ENCODE data around the gene ZNF488. TPM values are rescaled to one million over a fixed set of nuclear protein-coding genes. Genes with fewer than 3 reads are reported as not detected.
A peak's percentile ranks its signal among the peaks of the same experiment; 100 is the strongest.

The ZNF488 gene
- total RNA-seq, 4 donors from 2014 or later, result 0.21 TPM; not detected in 2

DNA sequence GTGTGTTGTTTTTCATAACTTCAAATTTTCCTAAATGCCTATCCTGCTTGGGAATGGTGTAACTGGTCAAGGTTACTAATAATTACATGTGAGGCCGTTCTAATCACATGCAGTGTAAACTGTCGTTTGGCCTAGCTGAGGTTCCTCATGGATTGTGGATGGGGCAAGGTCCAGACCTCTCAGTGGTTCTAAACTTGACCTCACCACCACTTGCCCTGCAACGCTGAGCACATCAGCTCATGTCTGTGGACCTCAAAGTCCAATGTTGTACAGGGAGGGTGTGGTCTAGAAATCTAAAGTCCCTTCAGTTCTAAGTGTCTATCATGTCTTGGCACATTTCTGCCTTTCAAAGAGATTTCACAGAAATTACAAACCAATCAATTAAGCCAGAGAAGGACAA lies 20.3 kb downstream of the ZNF488 start:
- Histone ChIP-seq H3K4me3 (no peak overlapping the region), H3K4me1 (no peaks in the 10 kb centered on the region), H3K27ac (no peak overlapping the region), H3K36me3 (no peaks in the 10 kb centered on the region), H3K27me3 (no peaks in the 10 kb centered on the region), H3K9me3 (no peaks in the 10 kb centered on the region)
- intact Hi-C loops (cut with DNase I; ENCODE audit: low total_unique reads), result no loop called here
- DNase-seq, result no peak
- TF ChIP-seq CTCF (IDR thresholded peaks at IDR 0.05) (no peak), POLR2A (IDR thresholded peaks at IDR 0.05) (no peak)

GRCh38 chr10:47362199-47362598 lies 21.9 kb downstream of the ZNF488 start:
- Histone ChIP-seq H3K27ac (no peak overlapping the region), H3K27me3 (no peaks in the 10 kb centered on the region), H3K4me3 (no peak overlapping the region), H3K36me3 (no peaks in the 10 kb centered on the region), H3K4me1 (no peaks in the 10 kb centered on the region), H3K9me3 (no peaks in the 10 kb centered on the region)
- intact Hi-C loops (cut with DNase I; ENCODE audit: low total_unique reads), result no loop called here
- TF ChIP-seq CTCF (IDR thresholded peaks at IDR 0.05), result no peak
- TF ChIP-seq POLR2A (IDR thresholded peaks at IDR 0.05), result no peak
- DNase-seq, result no peak

DNA sequence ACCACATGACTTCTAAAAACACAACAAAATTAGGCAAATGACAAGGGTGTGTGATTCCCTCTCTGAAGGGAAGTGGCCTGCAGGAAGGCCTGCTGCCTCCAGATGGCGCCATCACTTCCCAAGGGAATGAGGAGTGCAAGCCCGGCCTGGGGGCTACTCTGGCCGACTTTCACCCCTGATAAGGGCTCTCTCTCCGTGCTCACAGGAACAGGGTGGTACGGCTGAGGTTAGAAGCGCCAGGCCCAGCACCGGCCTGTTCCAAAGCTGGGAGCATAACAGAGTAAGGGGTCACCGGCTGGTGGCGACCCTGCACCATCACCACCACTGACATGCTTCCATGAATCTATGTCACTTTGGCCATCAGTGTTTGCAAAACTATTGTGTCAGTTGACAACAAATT lies 22.8 kb downstream of the ZNF488 start:
- H3K27me3 ChIP-seq, result no peaks in the 10 kb centered on the region
- intact Hi-C loops (cut with DNase I; ENCODE audit: low total_unique reads), result no loop called here
- H3K4me3 ChIP-seq, result no peak overlapping the region
- no peaks in the 10 kb centered on the region for H3K4me1 ChIP-seq
- no peak for DNase-seq
- H3K36me3 ChIP-seq, result no peaks in the 10 kb centered on the region
- H3K9me3 ChIP-seq, result no peaks in the 10 kb centered on the region
- H3K27ac ChIP-seq, result no peak overlapping the region
- TF ChIP-seq POLR2A (IDR thresholded peaks at IDR 0.05), result no peak
- TF ChIP-seq CTCF (IDR thresholded peaks at IDR 0.05), result peak in 2 of 4 experiments; percentile 18 to 27

DNA sequence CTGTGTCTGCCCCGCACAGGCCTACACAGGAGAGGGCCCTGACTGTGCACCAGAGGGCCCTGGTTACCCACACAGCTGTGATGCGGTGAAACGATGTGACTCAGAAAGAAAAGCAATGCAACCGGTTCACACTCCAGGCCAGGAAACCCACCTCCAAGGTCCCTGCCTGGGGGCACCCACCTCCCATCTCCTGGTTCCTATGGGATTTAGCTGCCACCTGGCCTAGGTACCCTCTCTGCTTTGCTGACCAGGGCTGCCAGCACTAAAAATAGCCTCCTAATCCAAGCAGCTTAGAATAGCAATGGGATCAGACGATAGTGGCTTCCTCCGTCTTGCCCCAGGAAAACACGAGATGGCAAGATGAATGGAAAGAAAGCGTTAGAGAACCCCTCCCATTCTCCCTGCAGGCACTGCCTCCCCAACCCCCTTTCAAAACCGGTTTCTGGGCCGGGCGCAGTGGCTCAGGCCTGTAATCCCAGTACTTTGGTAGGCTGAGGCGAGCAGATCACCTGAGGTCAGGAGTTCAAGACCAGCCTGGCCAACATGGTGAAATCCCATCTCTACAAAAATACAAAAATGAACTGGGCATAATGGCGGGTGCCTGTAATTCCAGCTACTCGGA lies 23.6 kb downstream of the ZNF488 start:
- no peak for DNase-seq
- Histone ChIP-seq H3K36me3 (no peaks in the 10 kb centered on the region), H3K4me3 (no peak overlapping the region), H3K27me3 (no peaks in the 10 kb centered on the region), H3K9me3 (no peaks in the 10 kb centered on the region), H3K4me1 (no peaks in the 10 kb centered on the region), H3K27ac (no peak overlapping the region)
- intact Hi-C loops (cut with DNase I; ENCODE audit: low total_unique reads), result no loop called here
- TF ChIP-seq CTCF (IDR thresholded peaks at IDR 0.05) (no peak), POLR2A (IDR thresholded peaks at IDR 0.05) (no peak)

GRCh38 chr10:47359626-47360418 lies 24.3 kb downstream of the ZNF488 start:
- Histone ChIP-seq H3K4me1 (no peaks in the 10 kb centered on the region), H3K9me3 (no peaks in the 10 kb centered on the region), H3K4me3 (no peak overlapping the region), H3K27ac (no peak overlapping the region), H3K36me3 (no peaks in the 10 kb centered on the region), H3K27me3 (no peaks in the 10 kb centered on the region)
- no peak for DNase-seq
- TF ChIP-seq POLR2A (IDR thresholded peaks at IDR 0.05) (no peak), CTCF (IDR thresholded peaks at IDR 0.05) (no peak)
- intact Hi-C loops (cut with DNase I; ENCODE audit: low total_unique reads), result no loop called here
